Mesothelial cell of epicardium (in vitro differentiated cells): ENCODE data around the gene ADD2. TPM values are rescaled to one million over a fixed set of nuclear protein-coding genes. Genes with fewer than 3 reads are reported as not detected.

ENCODE experiments used
- DNase-seq, 2 experiments: peaks; one replicate each; pipeline ENCODE4 v3.0.0; 2021; ENCODE audit warnings: low spot score in 2 of 2; ENCODE audit not compliant: unreplicated experiment in 2 of 2
- H3K27ac Mint-ChIP-seq: 2 replicates; pipeline ENCODE4 v1.8.0; 2021; ENCODE audit warnings: mixed read lengths
- H3K27me3 Mint-ChIP-seq: 2 replicates; pipeline ENCODE4 v1.8.0; 2021; ENCODE audit warnings: low read depth, mixed read lengths
- H3K36me3 Mint-ChIP-seq: 2 replicates; pipeline ENCODE4 v1.8.0; 2021; ENCODE audit warnings: mixed read lengths
- H3K4me1 Mint-ChIP-seq: 2 replicates; pipeline ENCODE4 v1.8.0; 2021; ENCODE audit warnings: mixed read lengths
- H3K4me3 Mint-ChIP-seq: 2 replicates; pipeline ENCODE4 v1.8.0; 2021; ENCODE audit warnings: mild to moderate bottlenecking, moderate library complexity, mixed read lengths
- H3K9me3 Mint-ChIP-seq: 2 replicates; pipeline ENCODE4 v1.8.0; 2021; ENCODE audit warnings: mixed read lengths
- CTCF ChIP-seq: fragments of 200-600 bp; sonication (generic); IDR thresholded peaks from one replicate; pipeline ENCODE4 v1.5.0; 2021; ENCODE audit warnings: antibody characterized with exemption; ENCODE audit not compliant: unreplicated experiment
- total RNA-seq: library from RNA; stranded (reverse); gene quantifications from 3 replicates; pipeline ENCODE4 v1.2.1, GENCODE V29; 2021

ADD2 gene
- total RNA-seq, 1 donor from 2014 or later, result 1.3 TPM

GRCh38 chr2:70753031-70753430, 15.0 kb downstream of the ADD2 start:
- Mint-ChIP-seq H3K9me3 (no peaks in the 10 kb centered on the region), H3K4me3 (no peak overlapping the region), H3K4me1 (no peaks in the 10 kb centered on the region), H3K27me3 (peaks cover 35% of the 10 kb centered on the region), H3K36me3 (no peaks in the 10 kb centered on the region), H3K27ac (no peak overlapping the region)
- TF ChIP-seq CTCF, result no peak
- DNase-seq, result no peak

- Mint-ChIP-seq H3K4me3 (no peak overlapping the region), H3K27me3 (peaks cover 29% of the 10 kb centered on the region), H3K4me1 (no peaks in the 10 kb centered on the region)
Measured at GRCh38 chr2:70752396-70752795, 15.6 kb downstream of the ADD2 start.

GRCh38 chr2:70751881-70752280, 16.1 kb downstream of the ADD2 start:
- Mint-ChIP-seq H3K4me3 (no peak overlapping the region), H3K36me3 (no peaks in the 10 kb centered on the region), H3K4me1 (no peaks in the 10 kb centered on the region), H3K27ac (no peak overlapping the region), H3K27me3 (peaks cover 27% of the 10 kb centered on the region), H3K9me3 (peaks cover 4% of the 10 kb centered on the region)
- DNase-seq, result no peak
- no peak for TF ChIP-seq CTCF

More at GRCh38 chr2:70752396-70752795, 15.6 kb downstream of the ADD2 start:
- Mint-ChIP-seq H3K9me3 (peaks cover 2% of the 10 kb centered on the region), H3K27ac (no peak overlapping the region), H3K36me3 (no peaks in the 10 kb centered on the region)
- TF ChIP-seq CTCF, result no peak
- no peak for DNase-seq

- Mint-ChIP-seq H3K27ac (no peak overlapping the region), H3K36me3 (no peaks in the 10 kb centered on the region), H3K4me3 (no peak overlapping the region), H3K9me3 (peaks cover 4% of the 10 kb centered on the region), H3K4me1 (no peaks in the 10 kb centered on the region), H3K27me3 (peaks cover 19% of the 10 kb centered on the region)
- no peak for DNase-seq
- TF ChIP-seq CTCF, result no peak
Measured at GRCh38 chr2:70750320-70750719, 17.7 kb downstream of the ADD2 start.

GRCh38 chr2:70748002-70748784, 19.8 kb downstream of the ADD2 start:
- Mint-ChIP-seq H3K27ac (no peak overlapping the region), H3K27me3 (peaks cover 19% of the 10 kb centered on the region), H3K36me3 (no peaks in the 10 kb centered on the region), H3K4me1 (no peaks in the 10 kb centered on the region), H3K9me3 (peaks cover 4% of the 10 kb centered on the region), H3K4me3 (no peak overlapping the region)
- TF ChIP-seq CTCF, result no peak
- no peak for DNase-seq
